B cell (primary cell): ENCODE measurements around the gene MYO10.

ENCODE experiments used
- EZH2 ChIP-seq: IDR thresholded peaks from 2 replicates; pipeline ENCODE4 v1.6.1; 2012; ENCODE audit warnings: borderline replicate concordance, low read depth, mild to moderate bottlenecking, moderate library complexity, low read length; ENCODE audit not compliant: insufficient read depth, poor library complexity, severe bottlenecking
- TF ChIP-seq, protein P1 (sequence below): fragments of 200-600 bp; IDR thresholded peaks from one replicate; pipeline ENCODE4 v1.8.0; 2022; ENCODE audit warnings: antibody characterized with exemption, mild to moderate bottlenecking

DNA sequence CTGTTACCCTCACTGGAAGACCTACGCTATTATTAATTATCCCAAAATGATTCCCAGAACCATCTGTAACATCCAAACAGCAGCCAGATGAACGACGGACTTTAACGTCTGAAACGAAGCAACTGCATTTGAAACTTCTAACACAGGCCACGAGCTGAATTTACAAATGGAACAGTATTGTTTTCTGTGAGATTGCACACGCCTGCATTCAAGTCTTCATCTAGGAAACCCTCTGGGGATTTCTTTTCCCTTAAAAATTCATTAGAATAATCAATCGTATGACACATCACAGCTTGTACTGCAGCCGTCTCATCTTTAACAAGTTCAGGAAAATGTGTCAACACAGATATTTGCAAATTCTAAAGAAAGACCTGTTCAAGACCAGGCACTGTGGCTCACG lies 80.2 kb downstream of the MYO10 start:
- TF ChIP-seq, protein P1, sequence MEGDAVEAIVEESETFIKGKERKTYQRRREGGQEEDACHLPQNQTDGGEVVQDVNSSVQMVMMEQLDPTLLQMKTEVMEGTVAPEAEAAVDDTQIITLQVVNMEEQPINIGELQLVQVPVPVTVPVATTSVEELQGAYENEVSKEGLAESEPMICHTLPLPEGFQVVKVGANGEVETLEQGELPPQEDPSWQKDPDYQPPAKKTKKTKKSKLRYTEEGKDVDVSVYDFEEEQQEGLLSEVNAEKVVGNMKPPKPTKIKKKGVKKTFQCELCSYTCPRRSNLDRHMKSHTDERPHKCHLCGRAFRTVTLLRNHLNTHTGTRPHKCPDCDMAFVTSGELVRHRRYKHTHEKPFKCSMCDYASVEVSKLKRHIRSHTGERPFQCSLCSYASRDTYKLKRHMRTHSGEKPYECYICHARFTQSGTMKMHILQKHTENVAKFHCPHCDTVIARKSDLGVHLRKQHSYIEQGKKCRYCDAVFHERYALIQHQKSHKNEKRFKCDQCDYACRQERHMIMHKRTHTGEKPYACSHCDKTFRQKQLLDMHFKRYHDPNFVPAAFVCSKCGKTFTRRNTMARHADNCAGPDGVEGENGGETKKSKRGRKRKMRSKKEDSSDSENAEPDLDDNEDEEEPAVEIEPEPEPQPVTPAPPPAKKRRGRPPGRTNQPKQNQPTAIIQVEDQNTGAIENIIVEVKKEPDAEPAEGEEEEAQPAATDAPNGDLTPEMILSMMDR: no peak
- TF ChIP-seq EZH2: no peak
